ENCODE data around the gene SNTG2.

Gene SNTG2

DNA sequence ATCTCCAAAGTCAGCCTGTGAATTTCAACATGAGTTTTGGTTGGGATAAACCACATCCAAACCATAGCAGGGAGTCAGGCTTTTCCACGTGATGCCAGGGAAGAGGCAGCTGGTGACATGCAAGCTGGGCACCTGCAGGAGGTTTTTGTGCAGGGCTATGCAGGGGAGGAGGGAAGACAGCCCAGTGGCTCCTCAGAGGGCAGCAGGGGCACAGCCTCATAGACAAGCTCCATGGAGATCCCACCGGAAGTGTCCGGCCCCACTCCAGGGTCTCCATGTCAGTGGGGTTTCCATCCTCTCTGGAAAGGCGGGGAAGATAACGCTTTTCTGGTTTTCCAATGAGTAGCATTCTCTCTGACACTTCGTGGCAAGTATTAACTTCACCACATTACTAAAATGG, 327.0 kb downstream of the SNTG2 start:
- no peak for DNase-seq (ENCODE audit: low read depth, low spot score)

DNA sequence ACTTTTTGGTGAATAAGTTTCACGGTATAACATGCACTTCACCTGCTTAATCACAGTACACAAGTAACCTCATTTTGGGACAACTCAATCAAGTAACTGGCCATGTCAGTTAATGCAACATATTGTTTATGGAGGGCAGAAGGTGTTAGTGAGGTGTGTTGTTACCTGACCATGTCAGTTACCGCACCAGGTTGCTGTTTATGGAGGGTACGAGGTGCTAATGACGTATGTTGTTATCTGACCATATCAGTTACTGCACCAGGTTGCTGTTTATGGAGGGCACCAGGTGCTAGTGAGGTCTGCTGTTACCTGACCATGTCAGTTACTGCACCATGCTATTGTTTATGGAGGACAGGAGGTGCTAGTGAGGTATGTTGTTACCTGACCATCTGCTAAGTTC, 327.5 kb downstream of the SNTG2 start:
- no peak for DNase-seq (ENCODE audit: low read depth, low spot score)

DNA sequence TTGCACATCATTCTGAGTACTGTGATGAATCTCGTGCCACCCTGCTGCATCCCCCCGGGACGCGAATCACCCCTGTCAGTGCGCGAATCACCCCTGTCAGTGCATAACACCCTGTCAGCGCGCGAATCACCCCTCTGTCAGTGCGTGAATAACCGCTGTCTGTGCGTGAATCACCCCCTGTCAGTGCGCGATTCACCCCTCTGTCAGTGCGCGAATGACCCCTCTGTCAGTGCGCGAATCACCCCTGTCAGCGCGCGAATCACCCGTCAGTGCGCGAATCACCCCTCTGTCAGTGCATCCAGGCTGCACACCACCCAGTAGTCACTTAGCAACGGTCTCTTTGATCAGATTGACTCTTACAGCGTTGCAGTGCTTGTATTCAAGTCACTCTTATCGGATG, 328.2 kb downstream of the SNTG2 start:
- no peak for DNase-seq (ENCODE audit: low read depth, low spot score)

DNA sequence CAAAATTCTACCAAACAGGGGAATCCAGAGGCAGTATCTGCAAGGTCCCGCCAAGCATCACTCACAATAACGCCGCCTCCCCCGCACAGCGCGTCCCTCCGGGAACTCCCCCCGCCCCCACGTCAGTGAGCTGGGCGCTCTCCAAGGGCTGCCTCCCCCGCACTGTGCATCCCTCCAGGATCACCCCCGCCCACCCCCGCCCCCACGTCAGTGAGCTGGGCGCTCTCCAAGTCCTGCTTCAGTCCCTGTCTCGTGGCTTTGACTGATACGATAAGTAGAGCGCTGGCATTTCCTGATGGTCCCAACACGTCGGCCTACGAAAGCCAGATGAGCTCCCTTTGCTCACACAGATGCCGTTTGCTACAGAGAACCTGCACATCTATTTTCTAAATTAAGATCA, 331.9 kb downstream of the SNTG2 start:
- DNase-seq (ENCODE audit: low read depth, low spot score) = no peak

DNA sequence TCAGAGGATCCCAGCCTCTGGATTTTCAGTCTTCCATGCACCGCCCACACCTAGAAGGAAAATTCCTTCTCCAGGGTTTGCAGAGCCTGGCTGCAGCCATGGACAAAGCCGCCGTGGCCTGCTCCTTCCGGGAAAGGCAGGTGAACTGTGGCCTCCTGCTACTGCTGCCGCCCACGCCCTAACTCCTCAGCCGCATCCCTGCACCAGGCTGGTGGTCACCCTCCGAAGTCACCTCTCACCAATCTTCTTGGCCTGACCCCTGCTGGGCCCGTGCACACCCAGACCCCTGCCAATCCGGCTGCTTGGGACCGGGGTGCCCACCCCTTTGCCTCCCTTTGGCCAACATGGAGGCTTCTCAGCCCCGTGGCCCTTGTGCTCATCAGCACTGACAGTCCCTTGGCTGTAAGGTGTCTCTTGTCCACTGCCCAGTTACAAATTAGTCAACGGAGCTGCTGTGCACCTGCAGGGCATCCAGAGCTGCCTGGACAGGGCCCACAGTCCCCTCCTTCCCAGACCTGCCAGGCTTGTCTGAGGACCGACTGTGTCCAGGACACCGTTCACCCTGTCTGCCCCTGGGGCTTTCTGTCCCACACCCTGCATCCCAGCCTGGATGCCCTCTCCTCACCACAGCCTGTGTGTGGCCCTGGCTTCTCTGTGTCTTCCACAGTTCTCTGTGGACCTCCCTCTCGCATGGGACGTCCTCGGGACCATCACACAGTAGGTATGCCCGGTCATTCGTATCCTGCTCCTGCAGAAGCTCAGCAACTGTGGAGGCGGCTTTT, 332.6 kb downstream of the SNTG2 start:
- no peak for DNase-seq (ENCODE audit: low read depth, low spot score)

DNA sequence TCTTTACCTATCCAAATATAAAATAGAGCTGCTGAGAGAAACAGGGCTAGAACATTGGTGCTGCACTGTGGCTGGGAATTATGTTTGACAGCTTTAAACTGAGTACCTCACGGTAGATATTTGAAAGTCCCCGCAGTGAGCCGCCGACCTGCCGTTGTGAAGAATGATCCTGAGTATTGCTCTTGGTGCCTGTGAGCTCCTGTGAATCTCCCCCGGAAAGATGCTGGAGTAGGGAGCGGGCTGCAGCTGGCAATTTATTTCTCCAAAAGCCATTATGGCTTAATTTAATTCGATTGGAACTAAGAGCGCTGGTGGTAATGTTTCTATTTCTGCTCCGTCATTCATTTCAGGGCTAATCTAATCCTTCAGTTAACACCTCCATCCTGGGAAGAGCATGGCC, 333.2 kb downstream of the SNTG2 start:
- no peak for DNase-seq (ENCODE audit: low read depth, low spot score)

DNA sequence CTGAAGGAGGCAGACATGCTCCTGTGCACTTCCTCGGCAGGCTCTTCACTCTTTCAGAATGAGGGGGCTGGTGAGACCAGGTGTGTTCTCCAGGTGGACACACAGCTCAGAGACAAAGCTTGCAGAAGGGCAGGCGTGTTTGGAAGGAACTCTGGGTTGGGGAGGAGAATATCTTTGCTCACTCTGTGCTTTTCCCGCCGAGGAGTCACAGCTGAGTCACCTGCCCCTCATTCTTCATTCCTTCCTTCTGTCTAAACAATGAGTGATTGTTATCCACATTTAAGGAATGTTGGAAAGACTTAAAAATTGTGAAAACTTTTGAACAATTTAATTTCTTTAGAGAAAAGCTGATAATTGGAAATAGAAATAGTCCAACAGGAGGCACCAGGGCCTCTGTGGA, 336.3 kb downstream of the SNTG2 start:
- no peak for DNase-seq (ENCODE audit: low read depth, low spot score)

DNA sequence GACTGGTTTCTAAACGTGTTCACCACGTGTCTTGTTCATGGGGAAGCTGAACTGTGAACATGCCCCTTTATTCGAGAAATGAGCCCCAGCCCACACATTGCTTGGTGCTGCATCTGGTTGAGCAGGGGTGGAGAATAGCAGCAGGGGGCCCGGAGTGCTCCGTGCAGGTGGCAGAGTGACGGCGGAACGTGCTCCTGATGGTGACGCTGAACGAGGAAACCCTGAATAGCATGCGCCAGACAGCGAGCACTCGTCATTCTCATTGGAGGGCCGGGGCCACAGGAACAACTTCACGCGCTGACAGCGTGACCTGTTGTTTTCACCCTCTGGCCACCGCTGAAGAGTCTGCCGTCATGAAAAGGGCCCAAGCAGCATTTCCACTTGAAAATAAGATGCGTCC, 336.8 kb downstream of the SNTG2 start:
- no peak for DNase-seq (ENCODE audit: low read depth, low spot score)

DNA sequence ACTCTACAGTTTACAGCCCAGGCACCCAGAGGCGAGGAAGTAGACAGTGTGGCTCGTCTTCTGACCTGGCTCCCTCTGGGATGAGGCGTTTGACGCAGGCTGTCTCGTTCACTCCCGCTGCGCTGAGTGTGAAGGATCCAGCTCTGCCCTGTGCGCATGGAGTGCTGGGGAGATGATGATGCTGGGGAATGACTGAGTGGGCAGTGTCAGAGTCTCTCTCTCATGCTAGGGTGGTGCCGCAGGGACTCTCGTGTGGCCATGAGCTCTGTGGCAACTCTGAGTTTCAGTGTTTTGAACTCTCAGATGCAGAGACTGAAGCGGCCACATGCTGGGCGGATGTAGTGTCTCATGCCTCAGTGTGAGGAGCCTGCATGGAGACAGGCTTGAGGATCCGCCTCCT, 344.3 kb downstream of the SNTG2 start:
- DNase-seq (ENCODE audit: low read depth, low spot score) = no peak

DNA sequence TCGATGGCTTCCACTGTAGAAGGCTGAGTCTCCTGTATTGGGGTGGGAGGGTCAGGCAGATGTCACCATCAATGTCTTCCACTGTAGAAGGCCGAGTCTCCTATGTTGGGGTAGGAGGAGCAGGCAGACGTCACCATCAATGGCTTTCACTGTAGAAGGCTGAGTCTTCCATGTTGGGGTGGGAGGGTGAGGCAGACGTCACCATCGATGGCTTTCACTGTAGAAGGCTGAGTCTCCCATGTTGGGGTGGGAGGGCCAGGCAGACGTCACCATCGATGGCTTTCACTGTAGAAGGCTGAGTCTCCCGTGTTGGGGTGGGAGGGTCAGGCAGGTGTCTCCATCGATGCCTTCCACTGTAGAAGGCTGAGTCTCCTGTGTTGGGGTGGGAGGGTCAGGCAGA, 345.1 kb downstream of the SNTG2 start:
- no peak for DNase-seq (ENCODE audit: low read depth, low spot score)

DNA sequence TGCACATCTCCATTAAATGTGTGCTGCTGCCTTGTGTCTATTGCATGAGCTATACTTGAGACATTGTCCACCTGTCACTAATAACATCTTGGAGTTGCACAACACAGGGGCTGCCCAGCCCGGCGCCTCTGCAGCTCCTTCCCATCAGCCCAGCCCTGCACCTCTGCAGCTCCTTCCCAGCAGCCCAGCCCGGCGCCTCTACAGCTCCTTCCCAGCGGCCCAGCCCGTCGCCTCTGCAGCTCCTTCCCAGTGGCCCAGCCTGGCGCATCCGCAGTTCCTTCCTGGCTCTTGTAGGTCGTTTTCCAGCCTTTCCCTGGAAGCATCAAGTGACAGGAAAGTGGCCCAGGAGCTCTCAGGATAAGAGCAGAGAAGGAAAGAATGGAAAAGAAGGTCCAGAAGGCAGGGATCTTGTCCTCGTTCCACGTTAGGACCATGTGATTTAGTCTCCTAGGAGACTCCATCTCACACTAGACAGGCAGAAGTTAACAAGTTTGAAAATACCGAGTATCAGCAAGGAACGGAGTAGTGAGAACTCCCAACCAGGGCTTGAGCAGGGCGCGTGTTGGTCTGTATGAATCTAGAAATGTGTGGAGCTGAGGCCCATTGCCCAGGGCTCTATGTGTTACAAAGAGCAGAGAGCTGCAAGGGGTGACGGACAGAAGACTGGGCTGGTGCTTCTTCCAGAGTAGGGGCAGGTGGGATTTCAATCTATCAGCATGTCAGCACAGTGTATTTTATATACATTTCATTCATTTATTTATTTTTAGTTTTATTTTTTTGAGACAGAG, 346.9 kb downstream of the SNTG2 start:
- no peak for DNase-seq (ENCODE audit: low read depth, low spot score)

DNA sequence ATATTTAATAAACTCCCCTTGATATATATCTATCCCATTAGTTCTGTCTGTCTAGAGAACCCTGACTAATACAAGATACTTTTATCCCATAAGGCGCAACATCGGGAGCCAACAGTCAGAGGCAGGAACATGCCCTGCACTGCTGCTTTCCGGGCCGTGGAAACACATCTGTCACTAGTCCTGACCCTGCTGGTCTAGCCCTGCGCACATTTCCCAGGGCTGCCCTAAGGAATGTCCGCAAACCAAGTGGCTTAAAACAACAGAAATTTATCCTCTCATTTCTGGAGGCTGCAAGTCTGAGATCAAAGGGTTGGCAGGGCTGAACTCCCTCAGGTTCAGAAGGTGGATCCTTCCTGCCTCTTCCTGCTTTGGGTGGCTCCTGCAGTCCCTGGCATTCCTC, 348.4 kb downstream of the SNTG2 start:
- DNase-seq (ENCODE audit: low read depth, low spot score) = no peak

DNA sequence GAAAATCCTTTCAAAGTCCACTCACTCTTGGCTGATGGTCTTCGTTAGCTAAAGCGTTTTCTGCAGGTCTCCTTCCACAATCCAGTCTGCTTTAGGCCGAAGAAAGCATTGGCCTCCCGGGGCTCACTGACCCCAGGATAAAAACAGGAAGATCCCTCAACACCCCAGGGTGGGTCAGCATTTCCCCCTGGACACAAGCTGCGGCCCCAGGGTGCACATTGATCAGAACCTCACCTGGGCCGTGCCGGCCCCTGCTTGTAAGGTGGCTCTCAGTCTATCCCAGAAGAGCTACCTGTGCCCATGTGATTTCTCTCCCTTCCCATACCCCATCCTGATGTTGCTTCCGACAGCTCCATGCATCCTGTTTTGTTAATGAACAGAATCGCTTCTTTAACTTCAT, 349.6 kb downstream of the SNTG2 start:
- no peak for DNase-seq (ENCODE audit: low read depth, low spot score)

DNA sequence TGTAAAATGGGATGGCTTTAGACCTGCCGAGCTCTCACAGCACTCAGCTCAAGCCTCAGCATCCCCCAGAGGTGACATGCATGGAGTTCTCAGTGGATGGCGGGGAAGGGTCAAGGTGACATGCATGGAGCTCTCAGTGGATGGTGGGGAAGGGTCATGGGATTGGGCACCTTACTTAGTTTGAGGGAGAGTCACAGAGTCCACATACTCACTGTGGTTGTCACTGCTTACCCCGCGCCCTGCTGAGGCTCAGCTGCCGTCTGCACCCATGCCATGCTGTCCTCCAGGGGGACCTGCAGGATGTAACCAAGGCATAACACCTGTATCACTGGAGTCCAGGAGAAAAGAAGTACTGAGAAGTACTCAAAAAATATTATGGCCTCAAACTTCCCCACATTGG, 350.4 kb downstream of the SNTG2 start:
- no peak for DNase-seq (ENCODE audit: low read depth, low spot score)

DNA sequence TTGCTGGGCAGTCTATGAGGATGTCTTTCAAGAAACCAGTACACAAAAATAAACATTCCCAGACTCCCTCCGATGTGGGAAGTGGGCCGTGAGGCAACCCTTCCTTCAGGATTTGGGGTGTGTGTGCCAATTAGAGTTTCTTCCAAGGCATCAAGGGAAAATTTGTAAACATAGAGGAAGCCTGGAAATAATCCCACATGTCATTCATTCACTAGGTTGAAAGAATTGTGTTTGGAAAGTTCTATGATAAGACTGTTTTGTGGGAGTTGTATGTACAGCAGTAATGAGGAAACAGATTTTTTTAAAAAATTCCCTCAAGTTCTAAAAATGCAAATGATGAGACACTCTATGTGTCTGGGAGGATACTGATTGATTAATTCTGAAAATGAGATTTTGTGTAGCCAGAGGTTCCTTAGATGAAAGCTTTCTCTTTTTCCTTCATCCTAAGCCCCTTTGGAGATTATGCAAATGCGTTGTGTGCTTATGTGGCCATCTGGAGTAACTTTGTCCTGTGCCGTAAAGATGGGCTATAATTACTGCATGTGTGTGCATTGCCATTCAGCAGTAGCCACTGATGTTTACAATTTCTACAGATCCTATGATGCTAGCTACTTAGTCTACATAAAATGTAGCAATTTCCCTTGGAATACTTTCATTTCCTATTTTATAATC, 354.8 kb downstream of the SNTG2 start:
- no peak for DNase-seq (ENCODE audit: low read depth, low spot score)

DNA sequence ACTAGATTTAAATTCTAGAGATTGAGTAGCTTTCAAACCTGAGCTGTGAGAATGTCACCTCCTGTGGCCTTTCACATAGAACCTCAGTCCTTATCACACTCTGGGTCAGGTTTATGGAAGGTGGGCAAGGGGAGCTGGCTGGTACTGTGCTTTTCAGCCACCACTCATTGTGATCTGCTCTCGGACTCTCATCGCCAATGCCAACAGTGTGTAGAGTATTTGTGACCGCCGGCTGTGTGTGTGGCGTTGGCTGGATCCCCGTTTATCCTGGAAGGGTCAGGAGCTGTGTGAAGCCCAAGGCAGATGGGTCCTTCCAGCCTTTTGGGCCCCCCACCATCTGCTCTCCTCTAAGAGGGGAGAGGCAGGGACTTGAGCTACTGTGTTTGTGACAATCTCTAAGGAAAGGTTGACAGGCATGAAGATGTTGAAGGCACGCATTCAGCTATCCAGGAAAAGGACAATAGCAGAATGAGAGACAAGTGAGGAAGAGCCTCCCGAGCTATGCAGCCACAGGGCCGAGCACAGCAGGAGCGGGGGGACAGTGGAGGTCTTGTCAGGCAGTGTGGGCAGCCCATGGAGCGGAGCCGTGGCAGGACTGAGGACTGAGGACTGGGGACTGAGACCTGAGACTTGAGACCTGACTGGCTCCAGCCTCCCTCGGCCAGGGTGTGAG, 355.5 kb downstream of the SNTG2 start:
- DNase-seq (ENCODE audit: low read depth, low spot score) = no peak

DNA sequence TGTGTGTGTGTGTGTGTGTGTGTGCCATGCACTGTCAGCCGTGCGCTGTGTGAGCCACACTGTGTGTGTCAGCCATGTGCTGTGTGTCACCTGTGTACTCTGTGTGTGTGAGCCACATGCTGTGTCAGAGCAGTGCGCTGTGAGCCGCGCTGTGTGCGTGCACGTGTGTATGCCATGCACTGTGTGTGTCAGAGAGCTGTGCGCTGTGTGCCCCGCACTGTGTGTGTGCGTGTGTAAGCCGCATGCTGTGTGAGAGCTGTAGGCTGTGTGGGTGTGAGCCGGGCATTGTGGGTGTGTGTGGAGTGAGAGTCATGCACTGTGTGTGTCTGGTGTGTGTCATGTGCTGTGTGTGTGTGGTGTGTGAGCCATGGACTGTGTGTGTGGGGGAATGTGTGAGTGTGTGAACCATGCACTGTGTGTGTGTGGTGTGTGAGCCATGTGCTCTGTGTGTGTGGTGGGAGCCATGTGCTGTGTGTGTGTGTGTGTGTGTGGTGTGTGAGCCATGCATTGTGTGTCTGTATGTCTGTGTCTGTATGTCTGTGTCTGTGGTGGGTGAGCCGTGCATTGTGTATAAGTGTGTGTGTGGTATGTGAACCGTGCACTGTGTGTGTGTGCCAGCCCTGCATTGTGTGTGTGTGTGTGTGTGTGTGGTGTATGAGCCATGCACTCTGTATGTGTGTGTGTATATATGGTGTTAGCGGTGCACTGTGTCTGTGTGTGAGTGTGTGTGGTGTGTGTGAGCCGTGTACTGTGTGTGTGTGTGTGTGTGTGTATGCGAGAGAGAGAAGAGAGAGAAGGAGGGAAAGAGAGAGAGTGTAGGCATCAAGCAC, 356.3 kb downstream of the SNTG2 start:
- no peak for DNase-seq (ENCODE audit: low read depth, low spot score)

DNA sequence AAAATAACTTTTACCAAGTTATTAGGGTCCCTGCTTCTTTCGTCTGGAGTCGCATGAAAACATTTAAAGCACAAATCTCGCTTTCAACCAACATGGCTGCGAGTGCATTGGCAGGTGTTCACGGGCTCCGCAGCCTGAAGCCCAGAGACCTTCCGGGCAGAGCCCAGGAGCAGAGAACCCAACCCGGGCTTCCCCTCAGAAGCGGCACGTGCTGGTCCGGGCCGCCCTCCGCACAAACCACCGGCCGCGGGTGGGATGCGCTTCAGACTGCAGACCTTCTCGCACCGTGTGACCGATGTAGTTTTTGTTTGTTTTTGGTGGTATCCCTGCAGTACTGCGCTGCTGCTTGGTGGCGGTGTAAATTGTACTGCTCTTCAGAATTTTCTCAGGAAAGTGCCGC, 357.0 kb downstream of the SNTG2 start:
- DNase-seq (ENCODE audit: low read depth, low spot score) = no peak

DNA sequence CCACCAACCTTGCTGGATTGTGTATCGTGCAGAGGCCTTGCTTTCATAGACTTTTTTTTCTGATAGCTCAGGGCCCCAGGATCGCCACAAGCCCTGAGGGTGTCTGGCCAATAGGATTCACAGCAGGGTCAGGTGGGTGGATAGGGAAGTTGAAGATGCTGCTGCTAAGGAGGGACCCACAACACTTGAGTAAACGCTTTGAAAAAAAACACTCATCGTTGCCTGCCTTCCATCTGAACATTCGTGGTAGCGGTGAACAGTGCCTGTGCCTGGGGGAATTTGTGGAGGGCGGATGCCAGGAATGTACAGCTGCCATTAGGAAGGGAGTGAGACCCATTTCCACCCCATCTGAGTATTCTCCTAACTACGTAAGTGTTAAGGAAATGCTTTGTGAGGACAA, 358.0 kb downstream of the SNTG2 start:
- DNase-seq (ENCODE audit: low read depth, low spot score) = no peak

DNA sequence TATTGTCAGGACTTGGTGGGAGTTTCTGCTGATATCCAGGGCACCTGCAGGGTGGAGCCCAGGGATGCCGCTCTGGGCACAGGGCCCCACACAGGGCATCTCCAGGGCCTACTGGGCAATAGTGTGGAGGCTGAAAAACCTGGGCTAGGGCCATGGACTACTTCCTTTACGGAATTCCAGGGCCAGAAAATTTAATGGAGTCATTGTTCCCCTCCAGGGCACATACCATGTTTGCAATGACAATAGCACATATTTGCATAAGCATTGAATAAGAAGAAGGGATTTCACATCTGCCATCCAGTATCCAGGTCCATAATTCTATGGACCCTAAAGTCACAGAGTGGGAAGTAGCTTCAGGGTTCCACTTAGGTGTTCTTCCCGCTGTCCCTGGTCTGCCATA, 358.9 kb downstream of the SNTG2 start:
- no peak for DNase-seq (ENCODE audit: low read depth, low spot score)

DNA sequence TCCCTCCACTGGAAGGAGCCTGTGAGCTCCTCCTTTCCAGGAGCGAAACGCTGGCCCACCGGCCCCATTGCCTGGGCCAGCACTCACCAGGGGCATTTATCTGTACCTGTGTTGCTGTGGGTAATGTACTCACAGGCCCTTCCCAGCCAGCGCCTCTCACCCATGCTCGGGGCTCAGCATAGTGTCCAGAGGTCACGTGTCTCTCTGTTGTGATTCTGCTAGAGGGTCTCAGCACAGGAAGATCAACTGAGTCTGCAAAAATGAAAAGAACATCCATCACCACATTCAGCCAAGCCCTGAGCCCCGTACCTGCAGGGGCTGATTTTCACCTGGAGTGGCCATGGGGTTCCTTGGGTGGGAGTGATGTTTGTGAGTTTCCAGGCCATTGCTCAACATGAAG, 359.6 kb downstream of the SNTG2 start:
- DNase-seq (ENCODE audit: low read depth, low spot score) = no peak

Data from activated naive CD8-positive, alpha-beta T cell treated with anti-CD3 and anti-CD28 coated beads, Interleukin-2, amount 50 U/mL, for 16 hours (primary cell).